CD14-positive monocyte (primary cell): ENCODE data around the gene NOTCH3. TPM values are rescaled to one million over a fixed set of nuclear protein-coding genes. Genes with fewer than 3 reads are reported as not detected.

ENCODE experiments used
- DNase-seq, 3 donors: peaks; one replicate each; pipeline ENCODE4 v3.0.0-alpha.2; 2011 to 2022
- H2AFZ ChIP-seq: 2 replicates; pipeline ENCODE4 v1.6.0; 2012; ENCODE audit warnings: mild to moderate bottlenecking, low read depth, low read length, inconsistent platforms; ENCODE audit not compliant: insufficient read depth, poor library complexity, severe bottlenecking
- H3K27ac ChIP-seq, 2 donors: 1 replicate in 1 of 2; 2 replicates in 1 of 2; pipeline ENCODE4 v1.5.1; 2012 to 2013; ENCODE audit warnings: low read length in 2 of 2, control low read depth in 1 of 2, inconsistent platforms in 1 of 2, low read depth in 1 of 2, mild to moderate bottlenecking in 1 of 2
- H3K27me3 ChIP-seq, 2 donors: one replicate each; pipeline versions ENCODE4 v1.6.0 to v1.6.1; 2011 to 2013; ENCODE audit warnings: low read length in 2 of 2; ENCODE audit not compliant: control insufficient read depth in 2 of 2, insufficient read depth in 2 of 2
- H3K36me3 ChIP-seq, 2 donors: replicated peaks in 1 of 2; 1 replicate in 1 of 2; 2 replicates in 1 of 2; pipeline versions ENCODE4 v1.5.1 to v1.6.1; 2012 to 2013; ENCODE audit warnings: low read length in 2 of 2, control low read depth in 1 of 2, inconsistent platforms in 1 of 2, mild to moderate bottlenecking in 1 of 2; ENCODE audit not compliant: insufficient read depth in 2 of 2, control insufficient read depth in 1 of 2
- H3K4me1 ChIP-seq, 2 donors: 1 replicate in 1 of 2; 2 replicates in 1 of 2; pipeline versions ENCODE4 v1.5.1 to v1.6.1; 2012 to 2013; ENCODE audit warnings: low read length in 2 of 2, control low read depth in 1 of 2, inconsistent platforms in 1 of 2, mild to moderate bottlenecking in 1 of 2, moderate library complexity in 1 of 2; ENCODE audit not compliant: insufficient read depth in 2 of 2, control insufficient read depth in 1 of 2
- H3K4me2 ChIP-seq: replicated peaks from 2 replicates; pipeline ENCODE3; 2012; ENCODE audit warnings: low read length, moderate library complexity, mild to moderate bottlenecking; ENCODE audit not compliant: poor library complexity, severe bottlenecking; ENCODE audit errors: extremely low read depth
- H3K4me3 ChIP-seq, 3 experiments: fragments of 200-600 bp in 1 of 3; sonication (generic) in 1 of 3; replicated peaks in 1 of 3; 1 replicate in 2 of 3; 2 replicates in 1 of 3; pipeline ENCODE4 v1.5.1; 2011 to 2013; ENCODE audit warnings: low read length in 3 of 3, mild to moderate bottlenecking in 3 of 3, control low read depth in 2 of 3, low read depth in 2 of 3, inconsistent platforms in 1 of 3, moderate library complexity in 1 of 3
- H3K79me2 ChIP-seq: 2 replicates; pipeline ENCODE4 v1.6.0; 2012; ENCODE audit warnings: mild to moderate bottlenecking, control low read depth, inconsistent platforms, low read length, moderate library complexity; ENCODE audit not compliant: insufficient read depth
- H3K9ac ChIP-seq: 2 replicates; pipeline ENCODE4 v1.6.0; 2017; ENCODE audit warnings: low read length, mild to moderate bottlenecking; ENCODE audit not compliant: insufficient read depth, poor library complexity, severe bottlenecking
- H3K9me3 ChIP-seq, 2 donors: replicated peaks in 1 of 2; 1 replicate in 1 of 2; 2 replicates in 1 of 2; pipeline versions ENCODE4 v1.5.1 to v1.6.1; 2012 to 2013; ENCODE audit warnings: low read length in 2 of 2, control low read depth in 1 of 2; ENCODE audit not compliant: control insufficient read depth in 1 of 2, insufficient read depth in 1 of 2
- H4K20me1 ChIP-seq: 2 replicates; pipeline ENCODE4 v1.6.0; 2012; ENCODE audit warnings: mild to moderate bottlenecking, low read length, control low read depth, moderate library complexity; ENCODE audit not compliant: insufficient read depth
- H3K27ac Mint-ChIP-seq, 7 donors: one replicate each; pipeline ENCODE4 v1.8.0; 2020; ENCODE audit warnings: mild to moderate bottlenecking in 7 of 7, mixed read lengths in 7 of 7, moderate library complexity in 6 of 7, inconsistent platforms in 2 of 7
- H3K27me3 Mint-ChIP-seq, 3 donors: one replicate each; pipeline ENCODE4 v1.8.0; 2021 to 2022; ENCODE audit warnings: low read depth in 3 of 3, mild to moderate bottlenecking in 3 of 3, mixed read lengths in 3 of 3, moderate library complexity in 3 of 3, inconsistent platforms in 1 of 3
- H3K36me3 Mint-ChIP-seq, 2 donors: one replicate each; pipeline ENCODE4 v1.8.0; 2020; ENCODE audit warnings: mixed read lengths in 2 of 2, inconsistent platforms in 1 of 2, mild to moderate bottlenecking in 1 of 2
- H3K4me1 Mint-ChIP-seq: one replicate; pipeline ENCODE4 v1.8.0; 2020; ENCODE audit warnings: mild to moderate bottlenecking, mixed read lengths
- H3K4me3 Mint-ChIP-seq, 2 donors: one replicate each; pipeline ENCODE4 v1.8.0; 2020; ENCODE audit warnings: mild to moderate bottlenecking in 2 of 2, mixed read lengths in 2 of 2, moderate library complexity in 1 of 2
- H3K9me3 Mint-ChIP-seq, 7 donors: one replicate each; pipeline ENCODE4 v1.8.0; 2020 to 2022; ENCODE audit warnings: mixed read lengths in 7 of 7, mild to moderate bottlenecking in 6 of 7, moderate library complexity in 6 of 7, inconsistent platforms in 2 of 7
- CTCF ChIP-seq: fragments of 200-600 bp; IDR thresholded peaks from one replicate; pipeline ENCODE4 v1.8.0; 2022; ENCODE audit warnings: antibody characterized with exemption, mild to moderate bottlenecking
- WGBS: methylation state at CpG from one replicate; pipeline ENCODE4 v1.1.5; 2013; ENCODE audit warnings: missing lambda C conversion rate; ENCODE audit not compliant: insufficient coverage; 5-methylcytosine and 5-hydroxymethylcytosine counted together
- intact Hi-C, 2 donors: fragments of 100-400 bp; cut with micrococcal nuclease; formaldehyde crosslinking; loops; one replicate each; pipeline versions ENCODE4 v1.15.0 to v1.15.1; 2023
- polyA plus RNA-seq, 3 donors: library from polyadenylated mRNA; depleted of rRNA in 1 of 3; unstranded in 2 of 3; stranded (reverse) in 1 of 3; fragments of 300-500 nt in 2 of 3; fragments of >200 nt in 1 of 3; fragmentation: Illumina TruSeq in 2 of 3; gene quantifications; 1 replicate in 2 of 3; 2 replicates in 1 of 3; pipeline ENCODE4 v1.2.3, GENCODE V29; 2012 to 2021
- small RNA-seq: library from RNA; depleted of rRNA; stranded (forward); fragments of <200 nt; gene quantifications from one replicate; pipeline ENCODE3, GENCODE V24; 2012; ENCODE audit warnings: low read depth; ENCODE audit not compliant: insufficient read length

Gene NOTCH3
- polyA plus RNA-seq, 3 donors, result 0.05 to 0.51 TPM; not detected in 1

DNA sequence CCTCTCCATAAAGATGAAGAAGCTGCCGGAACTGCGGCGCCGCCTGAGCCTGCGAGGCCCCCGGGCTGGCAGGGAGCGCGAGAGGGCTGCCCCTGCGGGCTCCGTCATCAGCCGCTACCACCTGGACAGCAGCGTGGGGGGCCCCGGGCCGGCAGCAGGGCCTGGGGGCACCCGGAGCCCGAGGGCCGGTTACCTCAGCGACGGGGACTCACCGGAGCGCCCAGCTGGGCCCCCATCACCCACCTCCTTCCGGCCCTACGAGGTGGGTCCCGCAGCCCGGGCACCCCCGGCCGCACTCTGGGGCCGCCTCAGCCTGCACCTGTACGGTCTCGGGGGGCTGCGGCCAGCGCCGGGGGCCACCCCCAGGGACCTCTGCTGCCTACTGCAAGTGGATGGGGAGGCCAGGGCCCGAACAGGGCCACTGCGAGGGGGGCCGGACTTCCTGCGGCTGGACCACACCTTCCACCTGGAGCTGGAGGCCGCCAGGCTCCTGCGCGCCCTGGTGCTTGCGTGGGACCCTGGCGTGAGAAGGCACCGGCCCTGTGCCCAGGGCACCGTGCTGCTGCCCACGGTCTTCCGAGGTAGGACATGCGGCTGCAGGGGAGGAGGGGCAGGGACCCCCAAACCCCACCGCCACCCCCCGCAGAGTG is 90.9 kb downstream of the NOTCH3 start:
- WGBS, result 96% methylated on average over 41 of the region's 49 CpGs

More for the DNA sequence above, 90.9 kb downstream of the NOTCH3 start:
- Histone ChIP-seq H3K4me2 (no peak overlapping the region), H3K9me3 (peaks cover 0 to under 1% of the 10 kb centered on the region in 2 donors), H3K9ac (no peak overlapping the region), H2AFZ (no peak overlapping the region), H3K36me3 (peaks cover 3 to 10% of the 10 kb centered on the region in 2 donors), H3K27me3 (peaks cover 24 to 32% of the 10 kb centered on the region in 2 donors), H3K27ac (no peak overlapping the region), H3K79me2 (no peaks in the 10 kb centered on the region), H3K4me1 (peaks cover 0 to 2% of the 10 kb centered on the region in 2 donors), H3K4me3 (no peak overlapping the region), H4K20me1 (no peaks in the 10 kb centered on the region)
- H3K4me3 Mint-ChIP-seq, result no peak overlapping the region
- peaks cover 30 to 46% (median 38%) of the 10 kb centered on the region in 3 donors for H3K27me3 Mint-ChIP-seq
- peaks cover 8 to 9% of the 10 kb centered on the region in 2 donors for H3K36me3 Mint-ChIP-seq
- H3K4me1 Mint-ChIP-seq, result peaks cover 10% of the 10 kb centered on the region
- H3K27ac Mint-ChIP-seq, result no peak overlapping the region
- H3K9me3 Mint-ChIP-seq, result peaks cover 3 to 17% (median 7%) of the 10 kb centered on the region in 7 donors
- TF ChIP-seq CTCF, result no peak
- intact Hi-C loops, result loop anchor here in 1 of 2 donors (10.0 kb wide), 1 partner anchor 445 kb away; no protein-coding TSS in a partner anchor
- no peak for DNase-seq

Small RNAs within 50 kb of the gene (small RNA-seq; reads per million reads assigned to genes)
- gene MIR6795 (not detected), gene RNU6-782P (not detected)

Other genes with a start within 250 kb of the NOTCH3 start
- gene SLC1A6, start 221.1 kb downstream of the NOTCH3 start, polyA plus RNA-seq, result not detected
- gene CASP14, start 151.5 kb downstream of the NOTCH3 start, polyA plus RNA-seq, result not detected
- gene OR1I1, start 118.8 kb downstream of the NOTCH3 start, polyA plus RNA-seq, result not detected
- gene SYDE1, start 93.6 kb downstream of the NOTCH3 start, polyA plus RNA-seq, result not detected
- gene EPHX3, start 31.5 kb upstream of the NOTCH3 start, polyA plus RNA-seq, result 1 to 10 TPM in 2 of 3 donors, under 1 TPM in 1; 0.23 to 1.5 (median 1.4) TPM
- 10 to 100 TPM in 1 of 3 donors, 1 to 10 TPM in 2; 3.7 to 19.2 (median 4.2) TPM for gene BRD4, start 131.5 kb upstream of the NOTCH3 start, polyA plus RNA-seq
- 10 to 100 TPM in 2 of 3 donors, 1 to 10 TPM in 1; 8.0 to 25.9 (median 12.3) TPM for gene AKAP8, start 178.8 kb upstream of the NOTCH3 start, polyA plus RNA-seq
- gene AKAP8L, start 218.0 kb upstream of the NOTCH3 start, polyA plus RNA-seq, result 100 to 1,000 TPM in 1 of 3 donors, 10 to 100 TPM in 2; 21.4 to 103 (median 39.0) TPM
- 10 to 100 TPM in 1 of 3 donors, under 1 TPM in 2; 0.47 to 13.7 (median 0.51) TPM for gene WIZ, start 249.0 kb upstream of the NOTCH3 start, polyA plus RNA-seq